Measurements from ENCODE around the gene IDS.

DNA sequence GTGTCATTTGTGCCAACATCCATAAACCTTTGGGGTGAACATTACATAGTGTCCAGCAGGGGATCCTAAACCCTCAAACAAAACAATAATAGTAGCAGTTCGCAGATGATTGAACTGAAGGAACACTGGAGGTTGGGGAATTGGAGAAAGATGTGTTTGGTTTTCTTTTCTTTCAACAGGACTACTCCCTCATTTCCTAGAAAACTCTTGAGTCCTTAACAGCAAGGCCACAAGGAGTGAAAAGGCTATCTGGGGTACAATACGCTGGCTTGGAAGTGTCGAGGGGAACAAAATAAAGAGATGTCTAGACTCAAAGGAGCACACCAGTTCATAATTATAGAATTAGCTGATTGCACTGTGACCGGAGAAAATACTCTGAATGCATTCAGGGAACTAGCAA is 72.1 kb downstream of the IDS start:
- no peak for TF ChIP-seq CTCF (conservative IDR thresholded peaks at IDR 0.05)
- TF ChIP-seq ZFX (IDR thresholded peaks at IDR 0.05) = no peak
